OCI-LY3 (cell line): ENCODE results near the gene CEP135.

ENCODE experiments used
- H2AFZ ChIP-seq: fragments of 200-600, 300-600 bp; shearing (Covaris generic); 2 replicates; pipeline ENCODE4 v1.6.0; 2014; ENCODE audit warnings: antibody characterized with exemption, low read depth, low read length
- H3K27ac ChIP-seq: fragments of 200-600, 300-600 bp; sonication (generic); 2 replicates; pipeline ENCODE4 v1.5.1; 2014; ENCODE audit warnings: mild to moderate bottlenecking, low read length, moderate library complexity, mixed read lengths
- H3K27me3 ChIP-seq: fragments of 200-600, 300-600 bp; sonication (generic); 2 replicates; pipeline ENCODE4 v1.6.1; 2014; ENCODE audit warnings: low read depth, low read length, mixed read lengths
- H3K36me3 ChIP-seq: fragments of 200-600, 300-600 bp; sonication (generic); replicated peaks from 2 replicates; pipeline ENCODE3; 2014; ENCODE audit warnings: low read depth, low read length, mixed read lengths
- H3K4me1 ChIP-seq: fragments of 300-600, 200-600 bp; sonication (generic); 2 replicates; pipeline ENCODE4 v1.6.1; 2014; ENCODE audit warnings: low read length, mixed read lengths
- H3K4me2 ChIP-seq: fragments of 200-600, 300-600 bp; sonication (generic); 2 replicates; pipeline ENCODE4 v1.6.1; 2014; ENCODE audit warnings: low read length, mixed read lengths
- H3K4me3 ChIP-seq: fragments of 300-600, 200-600 bp; sonication (generic); 2 replicates; pipeline ENCODE4 v1.5.1; 2014; ENCODE audit warnings: antibody characterized with exemption, mild to moderate bottlenecking, low read length, moderate library complexity
- H3K79me2 ChIP-seq: fragments of 300-600, 200-600 bp; shearing (Covaris generic); 2 replicates; pipeline ENCODE4 v1.6.1; 2014; ENCODE audit warnings: mild to moderate bottlenecking, low read length, mixed read lengths
- H3K9ac ChIP-seq: fragments of 300-600, 200-600 bp; shearing (Covaris generic); 2 replicates; pipeline ENCODE4 v1.6.0; 2014; ENCODE audit warnings: mild to moderate bottlenecking, low read length, moderate library complexity
- H3K9me3 ChIP-seq: fragments of 200-600, 300-600 bp; shearing (Covaris generic); 2 replicates; pipeline ENCODE4 v1.6.1; 2014; ENCODE audit warnings: low read length, mixed read lengths; ENCODE audit not compliant: insufficient read depth
- H4K20me1 ChIP-seq: fragments of 200-600, 300-600 bp; sonication (generic); 2 replicates; pipeline ENCODE4 v1.6.1; 2016; ENCODE audit warnings: low read length, mixed read lengths; ENCODE audit not compliant: insufficient read depth
- EZH2phosphoT487 ChIP-seq: fragments of 200-600 bp; shearing (Covaris generic); IDR thresholded peaks from 2 replicates; pipeline ENCODE4 v1.6.1; 2018; ENCODE audit warnings: antibody characterized with exemption, mixed run types, low read depth
- TF ChIP-seq, protein P1 (sequence below): fragments of 200-600, 300-600 bp; sonication (generic); IDR thresholded peaks from 2 replicates; pipeline ENCODE4 v1.5.1; 2014; ENCODE audit warnings: antibody characterized with exemption, low read length, low read depth

The CEP135 gene

DNA sequence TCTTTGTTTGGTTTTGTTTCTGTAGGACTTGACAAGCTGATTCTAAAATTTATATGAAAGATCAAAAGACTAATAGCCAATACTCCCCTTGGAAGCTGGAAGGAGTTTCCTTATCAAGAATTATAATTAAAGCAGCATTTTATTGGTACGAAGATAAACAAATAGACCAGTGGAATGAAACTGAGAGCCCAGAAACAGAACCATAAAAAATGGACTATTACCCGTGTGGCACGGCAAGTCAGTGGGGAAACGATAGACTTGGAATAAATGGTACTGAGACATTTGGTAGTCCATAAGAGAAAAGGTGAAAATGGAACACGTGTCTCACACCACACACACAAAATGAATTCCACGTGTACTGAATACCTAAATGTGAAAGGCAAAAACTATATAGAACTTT lies 42.4 kb upstream of the CEP135 start:
- Histone ChIP-seq H3K27ac (no peak overlapping the region), H3K9ac (no peak overlapping the region), H3K9me3 (no peaks in the 10 kb centered on the region), H3K4me1 (no peaks in the 10 kb centered on the region), H3K79me2 (no peaks in the 10 kb centered on the region), H3K36me3 (peaks cover 9% of the 10 kb centered on the region), H3K27me3 (no peaks in the 10 kb centered on the region), H3K4me2 (no peak overlapping the region), H4K20me1 (no peaks in the 10 kb centered on the region), H2AFZ (no peak overlapping the region), H3K4me3 (no peak overlapping the region)
- TF ChIP-seq, protein P1, sequence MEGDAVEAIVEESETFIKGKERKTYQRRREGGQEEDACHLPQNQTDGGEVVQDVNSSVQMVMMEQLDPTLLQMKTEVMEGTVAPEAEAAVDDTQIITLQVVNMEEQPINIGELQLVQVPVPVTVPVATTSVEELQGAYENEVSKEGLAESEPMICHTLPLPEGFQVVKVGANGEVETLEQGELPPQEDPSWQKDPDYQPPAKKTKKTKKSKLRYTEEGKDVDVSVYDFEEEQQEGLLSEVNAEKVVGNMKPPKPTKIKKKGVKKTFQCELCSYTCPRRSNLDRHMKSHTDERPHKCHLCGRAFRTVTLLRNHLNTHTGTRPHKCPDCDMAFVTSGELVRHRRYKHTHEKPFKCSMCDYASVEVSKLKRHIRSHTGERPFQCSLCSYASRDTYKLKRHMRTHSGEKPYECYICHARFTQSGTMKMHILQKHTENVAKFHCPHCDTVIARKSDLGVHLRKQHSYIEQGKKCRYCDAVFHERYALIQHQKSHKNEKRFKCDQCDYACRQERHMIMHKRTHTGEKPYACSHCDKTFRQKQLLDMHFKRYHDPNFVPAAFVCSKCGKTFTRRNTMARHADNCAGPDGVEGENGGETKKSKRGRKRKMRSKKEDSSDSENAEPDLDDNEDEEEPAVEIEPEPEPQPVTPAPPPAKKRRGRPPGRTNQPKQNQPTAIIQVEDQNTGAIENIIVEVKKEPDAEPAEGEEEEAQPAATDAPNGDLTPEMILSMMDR, result no peak
- no peak for TF ChIP-seq EZH2phosphoT487

DNA sequence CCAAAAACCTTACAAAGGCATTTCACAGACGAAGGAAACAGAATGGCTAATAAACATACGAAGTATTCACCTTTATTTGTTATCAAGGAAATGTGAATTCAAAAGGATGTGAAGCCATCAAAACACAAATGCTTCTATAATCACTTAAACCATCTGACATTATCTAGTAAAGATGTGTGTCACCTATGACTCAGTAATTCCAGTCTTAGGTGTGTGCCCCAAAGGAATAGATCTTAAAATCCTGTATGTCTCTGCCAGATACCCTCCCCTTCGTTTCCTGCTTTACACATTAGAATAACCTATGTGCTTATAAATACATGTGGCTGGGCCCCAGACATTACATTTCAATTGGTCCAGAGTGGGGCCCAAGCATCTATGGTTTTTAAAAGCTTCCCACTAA lies 41.8 kb upstream of the CEP135 start:
- Histone ChIP-seq H3K9ac (no peak overlapping the region), H3K27ac (no peak overlapping the region), H3K27me3 (no peaks in the 10 kb centered on the region), H3K79me2 (no peaks in the 10 kb centered on the region), H3K4me1 (no peaks in the 10 kb centered on the region), H2AFZ (no peak overlapping the region), H3K4me3 (no peak overlapping the region), H3K36me3 (peaks cover 9% of the 10 kb centered on the region), H4K20me1 (no peaks in the 10 kb centered on the region), H3K4me2 (no peak overlapping the region), H3K9me3 (no peaks in the 10 kb centered on the region)
- no peak for TF ChIP-seq EZH2phosphoT487
- TF ChIP-seq, protein P1, result no peak

DNA sequence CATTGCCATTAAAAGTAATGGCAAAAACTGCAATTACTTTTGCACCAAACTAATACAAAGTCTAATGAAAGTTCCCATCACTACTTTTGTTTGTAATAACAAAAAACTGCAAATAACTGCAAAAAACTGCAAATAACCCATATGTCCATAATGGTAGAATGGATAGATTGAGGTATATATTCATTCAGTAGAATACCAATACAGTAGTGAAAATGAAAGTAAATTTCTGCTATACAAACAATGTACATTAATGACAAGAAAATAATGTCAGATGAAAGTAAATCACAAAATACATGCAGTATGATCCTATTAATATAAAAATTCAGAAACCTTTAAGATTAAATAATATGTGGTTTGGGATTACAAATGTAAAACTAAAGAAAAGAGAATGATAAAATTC lies 41.3 kb upstream of the CEP135 start:
- H3K4me3 ChIP-seq, result no peak overlapping the region
- H3K36me3 ChIP-seq, result peaks cover 6% of the 10 kb centered on the region
- H4K20me1 ChIP-seq, result no peaks in the 10 kb centered on the region
- no peak overlapping the region for H3K4me2 ChIP-seq
- H3K4me1 ChIP-seq, result no peaks in the 10 kb centered on the region
- H3K27me3 ChIP-seq, result no peaks in the 10 kb centered on the region
- no peak overlapping the region for H3K27ac ChIP-seq
- H3K9me3 ChIP-seq, result no peaks in the 10 kb centered on the region
- H3K79me2 ChIP-seq, result no peaks in the 10 kb centered on the region
- H3K9ac ChIP-seq, result no peak overlapping the region
- no peak overlapping the region for H2AFZ ChIP-seq
- TF ChIP-seq, protein P1, result no peak
- no peak for TF ChIP-seq EZH2phosphoT487

DNA sequence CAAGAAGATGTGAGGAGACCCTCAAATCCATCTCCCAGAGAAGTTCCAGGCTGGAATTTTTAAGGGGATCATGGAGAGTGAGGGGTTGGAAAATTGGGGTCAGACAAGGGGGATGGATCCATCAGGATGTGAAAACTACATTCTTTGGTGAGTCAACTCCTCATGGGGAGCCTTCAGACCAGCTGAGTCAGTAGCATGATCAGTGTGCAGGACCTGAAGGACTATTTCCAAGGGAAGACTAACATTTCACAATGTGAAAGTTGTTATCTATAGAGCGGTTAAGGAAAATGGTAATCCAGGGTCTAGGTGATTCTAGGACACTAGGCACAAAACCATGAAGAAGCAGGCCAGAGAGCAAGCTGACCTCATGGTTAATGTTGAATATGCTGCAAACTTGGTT lies 38.6 kb upstream of the CEP135 start:
- Histone ChIP-seq H3K4me1 (no peaks in the 10 kb centered on the region), H3K27ac (no peak overlapping the region), H2AFZ (no peak overlapping the region), H3K9me3 (no peaks in the 10 kb centered on the region), H4K20me1 (no peaks in the 10 kb centered on the region), H3K36me3 (peaks cover 5% of the 10 kb centered on the region), H3K9ac (no peak overlapping the region), H3K4me3 (no peak overlapping the region), H3K79me2 (no peaks in the 10 kb centered on the region), H3K27me3 (no peaks in the 10 kb centered on the region), H3K4me2 (no peak overlapping the region)
- TF ChIP-seq, protein P1, result no peak
- no peak for TF ChIP-seq EZH2phosphoT487
